Skin of body (tissue), 2 donors: Measurements from ENCODE around the gene ST8SIA1. TPM values are rescaled to one million over a fixed set of nuclear protein-coding genes. Genes with fewer than 3 reads are reported as not detected.
"Not testable (repeated sequence)": the region's sequence is repeated elsewhere in the genome, so short reads cannot be mapped to it uniquely, and the experiment has no call there.

Experiments
- DNase-seq: peaks from one replicate; lab custom pipeline; 2025; lab: John Stamatoyannopoulos, UW
- total RNA-seq: library from RNA; depleted of rRNA; stranded (reverse); fragments of >200 nt; gene quantifications from one replicate; pipeline ENCODE4 v1.2.3, GENCODE V29; 2014

Gene ST8SIA1
- total RNA-seq, 1 donor from 2014 or later: 6.0 TPM

DNA sequence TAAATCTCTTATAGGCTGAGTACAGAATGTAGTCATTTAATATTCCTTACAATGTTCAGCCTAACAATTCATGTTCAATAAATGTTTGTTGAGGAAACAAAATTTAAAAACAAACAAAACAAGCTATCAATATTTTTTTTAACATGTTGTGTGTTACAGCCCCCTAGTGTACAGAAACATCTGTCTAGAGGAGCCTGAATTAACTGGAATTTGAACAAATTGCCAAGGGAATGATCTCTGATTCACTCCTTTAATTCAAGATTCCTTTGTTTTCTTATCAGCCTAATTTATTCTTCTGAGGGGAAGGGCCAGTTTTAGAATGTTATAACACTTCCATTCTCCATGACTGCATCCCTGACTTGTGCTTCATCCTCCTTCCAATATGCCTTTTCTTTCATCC, 161.3 kb downstream of the ST8SIA1 start:
- no peak for DNase-seq

DNA sequence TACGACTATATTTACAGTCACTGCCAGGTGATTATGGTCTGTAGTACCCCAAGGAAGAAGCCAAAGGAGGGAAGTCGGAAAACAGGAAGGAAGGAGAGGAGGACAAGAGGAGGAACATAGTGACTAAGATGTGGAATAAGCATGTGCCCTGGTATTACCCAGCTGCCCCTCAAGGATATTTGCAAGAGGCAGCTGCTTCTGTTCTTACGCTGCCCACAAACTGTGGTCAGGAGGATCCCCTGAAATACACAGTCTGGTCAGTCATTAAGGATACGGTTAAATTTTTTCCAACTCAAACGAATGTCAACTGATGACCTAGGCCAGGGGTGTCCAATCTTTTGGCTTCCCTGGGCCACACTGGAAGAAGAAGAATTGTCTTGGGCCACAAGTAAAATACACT, 162.0 kb downstream of the ST8SIA1 start:
- no peak for DNase-seq

DNA sequence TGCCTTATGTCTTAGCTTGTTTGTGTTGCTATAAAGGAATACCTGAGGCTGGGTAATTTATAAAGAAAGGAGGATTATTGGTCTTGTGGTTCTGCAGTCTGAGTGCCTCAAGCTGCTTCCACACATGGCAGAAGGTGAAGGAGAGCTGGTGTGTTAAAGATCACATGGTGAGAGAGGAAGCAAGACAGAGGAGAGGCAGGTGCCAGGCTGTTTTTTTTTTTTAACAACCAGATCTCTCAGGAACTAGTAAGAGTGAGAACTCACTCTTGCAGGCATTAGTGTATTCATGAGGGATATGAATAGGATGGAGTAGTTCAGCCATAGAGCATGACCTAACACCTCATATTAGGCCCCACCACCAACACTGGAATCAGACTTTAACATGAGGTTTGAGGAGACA, 165.1 kb downstream of the ST8SIA1 start:
- DNase-seq: no peak

DNA sequence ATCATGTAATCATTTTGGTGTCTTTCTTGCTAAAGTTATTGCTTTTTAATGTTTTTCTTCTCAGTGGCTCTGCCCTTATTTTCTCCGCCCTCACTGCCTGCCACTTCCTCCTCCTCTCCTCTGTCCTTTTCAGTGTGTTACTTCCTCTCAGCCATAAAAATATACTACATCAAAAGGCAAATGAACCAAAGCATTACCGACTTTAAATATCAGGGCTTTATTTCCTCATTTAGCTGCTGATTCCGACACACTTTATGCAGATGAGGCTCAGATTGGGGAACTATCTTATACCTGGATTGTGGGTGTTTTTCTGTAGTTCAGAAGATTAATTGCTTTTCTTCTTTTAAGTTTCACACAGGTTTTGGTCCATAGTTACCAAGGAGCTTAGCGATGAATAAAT, 170.4 kb downstream of the ST8SIA1 start:
- DNase-seq: no peak

GRCh38 chr12:22163594-22163993, 170.9 kb downstream of the ST8SIA1 start:
- DNase-seq: no peak

GRCh38 chr12:22160396-22161003, 174.0 kb downstream of the ST8SIA1 start:
- DNase-seq: no peak

DNA sequence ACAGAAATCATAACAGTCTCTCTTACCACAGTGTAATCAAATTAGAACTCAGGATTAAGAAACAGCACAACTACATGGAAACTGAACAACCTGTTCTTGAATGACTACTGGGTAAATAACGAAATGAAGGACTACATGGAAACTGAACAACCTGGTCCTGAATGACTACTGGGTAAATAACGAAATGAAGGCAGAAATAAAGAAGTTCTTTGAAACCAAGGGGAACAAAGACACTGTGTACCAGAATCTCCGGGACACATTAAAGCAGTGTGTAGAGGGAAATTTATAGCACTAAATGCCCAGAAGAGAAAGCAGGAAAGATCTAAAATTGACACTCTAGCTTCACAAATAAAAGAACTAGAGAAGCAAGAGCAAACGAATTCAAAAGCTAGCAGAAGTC, 185.2 kb downstream of the ST8SIA1 start:
- not testable (repeated sequence) for DNase-seq

DNA sequence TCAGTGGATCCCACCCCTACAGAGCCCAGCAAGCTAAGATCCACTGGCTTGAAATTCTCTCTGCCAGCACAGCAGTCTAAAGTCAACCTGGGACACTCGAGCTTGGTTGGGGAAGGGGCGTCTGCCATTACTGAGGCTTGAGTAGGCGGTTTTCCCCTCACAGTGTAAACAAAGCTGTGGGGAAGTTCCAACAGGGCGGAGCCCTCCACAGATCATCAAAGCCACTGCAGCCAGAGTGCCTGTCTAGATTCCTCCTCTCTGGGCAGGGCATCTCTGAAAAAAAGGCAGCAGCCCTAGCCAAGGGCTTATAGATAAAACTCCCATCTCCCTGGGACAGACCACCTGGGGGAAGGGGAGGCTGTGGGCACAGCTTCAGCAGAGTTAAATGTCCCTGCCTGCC, 187.8 kb downstream of the ST8SIA1 start:
- not testable (repeated sequence) for DNase-seq

Other genes starting within 250 kb of the ST8SIA1 start
- 41.5 TPM for gene C2CD5, start 209.8 kb upstream of the ST8SIA1 start, total RNA-seq